Activated T-cell treated with anti-CD3 and anti-CD28 coated beads, Interleukin-2, amount 50 U/mL, for 48 hours (primary cell): ENCODE results near the gene FOSL1.
A peak's percentile ranks its signal among the peaks of the same experiment; 100 is the strongest.

Experiments
- DNase-seq, 2 experiments: peaks; one replicate each; pipeline ENCODE4 v3.0.0-alpha.2; 2020

The FOSL1 gene

GRCh38 chr11:65882120-65883057 lies 17.8 kb downstream of the FOSL1 start:
- DNase-seq, result no peak

- no peak for DNase-seq
These were observed 19.3 kb downstream of the FOSL1 start for GRCh38 chr11:65880844-65881421.

GRCh38 chr11:65880027-65880426 lies 20.2 kb downstream of the FOSL1 start:
- no peak for DNase-seq

GRCh38 chr11:65879617-65880016 lies 20.6 kb downstream of the FOSL1 start, which contains the start of gene CTSW:
TSS of gene CTSW (plus strand) at chr11:65879837. CDS start at chr11:65879855, 18 bp downstream.
- DNase-seq, result peak in 1 of 2 experiments; percentile 51

- peak; percentile 100 for DNase-seq
These were observed 26.7 kb downstream of the FOSL1 start for GRCh38 chr11:65873318-65874156.

GRCh38 chr11:65872586-65873317 lies 27.4 kb downstream of the FOSL1 start, which contains the start of gene EFEMP2:
TSS of gene EFEMP2 (minus strand) at chr11:65872800. CDS start at chr11:65872354, 446 bp downstream.
- DNase-seq, result no peak

GRCh38 chr11:65871811-65872548 lies 28.2 kb downstream of the FOSL1 start:
- no peak for DNase-seq

- peak in 1 of 2 experiments; percentile 44 for DNase-seq
These were observed 29.2 kb downstream of the FOSL1 start for GRCh38 chr11:65870706-65871681.

GRCh38 chr11:65870307-65870658 lies 29.9 kb downstream of the FOSL1 start:
- DNase-seq, result no peak

- DNase-seq, result no peak
These were observed 30.4 kb downstream of the FOSL1 start for GRCh38 chr11:65869643-65870306.

- no peak for DNase-seq
These were observed 31.3 kb downstream of the FOSL1 start for GRCh38 chr11:65868907-65869306.

- DNase-seq, result no peak
These were observed 32.0 kb downstream of the FOSL1 start for GRCh38 chr11:65868076-65868667.

- DNase-seq, result peak; percentile 51 to 59
These were observed 32.7 kb downstream of the FOSL1 start for GRCh38 chr11:65867284-65868071.

- no peak for DNase-seq
These were observed 33.5 kb downstream of the FOSL1 start for GRCh38 chr11:65866509-65867283.

- DNase-seq, result no peak
These were observed 34.5 kb downstream of the FOSL1 start for GRCh38 chr11:65865550-65866172.

- no peak for DNase-seq
These were observed 35.3 kb downstream of the FOSL1 start for GRCh38 chr11:65864706-65865471.
